HG03095 (cell line): ENCODE data around the gene LRFN3.
"Not testable (repeated sequence)": the region's sequence is repeated elsewhere in the genome, so short reads cannot be mapped to it uniquely, and the experiment has no call there.

Source experiments
- ATAC-seq: cut with Tn5 transposase; IDR thresholded peaks from one replicate; pipeline ENCODE4 v1.9.1; 2021; ENCODE audit warnings: moderate library complexity; ENCODE audit not compliant: unreplicated experiment

The LRFN3 gene

GRCh38 chr19:35973487-35973886 lies 37.3 kb downstream of the LRFN3 start:
- ATAC-seq, result no peak

DNA sequence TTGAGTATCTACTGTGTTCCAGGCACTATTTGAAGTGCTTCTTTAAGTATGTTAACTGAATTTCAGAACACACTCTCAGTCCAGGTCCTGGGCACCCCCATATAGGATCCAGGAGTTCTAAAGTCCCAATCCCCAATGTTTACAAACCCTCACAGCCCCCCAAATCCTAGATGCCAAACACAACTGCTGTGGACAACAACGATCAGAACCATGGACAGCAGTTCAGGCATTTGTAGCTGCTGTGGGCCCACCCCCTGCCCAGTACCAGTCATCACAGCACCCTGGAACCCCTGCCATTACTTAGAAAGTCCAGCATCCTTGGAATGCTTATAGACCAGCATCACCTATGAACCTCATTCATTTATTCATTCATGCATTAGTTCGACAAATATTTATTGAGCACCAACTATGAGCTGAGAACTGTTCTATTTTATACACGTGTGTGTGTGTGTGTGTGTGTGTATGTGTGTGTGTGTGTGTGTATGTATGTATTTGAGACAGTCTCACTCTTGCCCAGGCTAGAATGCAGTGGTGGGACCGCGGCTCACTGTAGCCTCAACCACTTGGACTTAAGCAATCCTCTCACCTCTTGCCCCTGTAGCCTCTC lies 39.5 kb downstream of the LRFN3 start:
- no peak for ATAC-seq

DNA sequence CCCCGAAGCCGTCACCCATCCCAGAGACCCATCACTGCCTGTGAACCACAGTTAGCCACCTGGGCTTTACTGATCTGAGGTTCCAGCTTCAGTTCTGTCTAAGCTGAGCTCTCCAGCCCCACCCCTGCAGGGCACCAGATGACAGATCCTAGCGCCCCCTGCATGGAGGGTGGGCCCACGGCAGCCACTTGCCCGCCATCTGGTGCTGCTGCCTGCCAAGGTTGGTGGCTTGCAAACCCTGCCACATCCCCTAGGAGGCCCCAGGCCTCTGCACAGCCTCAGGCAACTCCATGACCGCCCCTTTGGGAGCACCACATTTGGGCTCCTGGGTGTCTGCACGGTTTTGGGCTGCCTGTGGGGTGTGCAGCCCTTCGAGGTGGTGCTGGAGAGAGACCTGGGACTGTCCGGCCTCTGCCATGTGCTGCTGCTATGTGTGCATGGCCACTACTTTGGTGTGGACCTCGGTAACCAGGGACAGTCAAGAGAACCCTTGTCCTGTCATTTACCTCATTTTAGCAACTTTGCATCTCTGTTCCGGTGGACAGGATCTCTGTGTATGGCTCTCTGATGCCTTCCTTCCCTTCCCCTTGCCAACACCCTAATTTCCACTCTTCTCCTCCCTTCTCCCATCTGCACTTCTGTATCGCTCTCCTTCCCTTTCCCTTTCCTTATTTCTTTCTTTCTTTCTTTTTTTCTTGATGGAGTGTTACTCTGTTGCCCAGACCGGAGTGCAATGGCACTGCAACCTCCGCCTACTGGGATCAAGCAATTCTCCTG lies 41.5 kb downstream of the LRFN3 start:
- no peak for ATAC-seq

DNA sequence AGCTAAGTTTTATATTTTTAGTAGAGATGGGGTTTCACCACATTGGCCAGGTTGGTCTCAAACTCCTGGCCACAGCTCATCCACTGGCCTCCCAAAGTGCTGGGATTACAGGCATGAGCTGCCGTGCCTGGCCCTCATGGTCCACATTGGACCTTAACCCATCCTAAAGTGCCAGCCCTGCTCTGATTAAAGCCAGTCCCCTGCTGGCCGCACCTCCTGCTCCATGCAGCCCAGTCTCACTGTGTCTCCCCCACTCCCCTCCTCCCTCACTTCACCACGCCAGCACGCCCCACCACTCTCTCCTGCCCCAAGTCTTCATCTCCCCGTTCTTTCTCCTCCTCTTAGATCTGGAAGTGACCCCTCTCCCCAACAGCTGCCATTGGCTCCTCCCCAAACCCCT lies 42.1 kb downstream of the LRFN3 start:
- ATAC-seq, result no peak

- ATAC-seq, result no peak
Observed at GRCh38 chr19:35978832-35979365, 42.7 kb downstream of the LRFN3 start.

DNA sequence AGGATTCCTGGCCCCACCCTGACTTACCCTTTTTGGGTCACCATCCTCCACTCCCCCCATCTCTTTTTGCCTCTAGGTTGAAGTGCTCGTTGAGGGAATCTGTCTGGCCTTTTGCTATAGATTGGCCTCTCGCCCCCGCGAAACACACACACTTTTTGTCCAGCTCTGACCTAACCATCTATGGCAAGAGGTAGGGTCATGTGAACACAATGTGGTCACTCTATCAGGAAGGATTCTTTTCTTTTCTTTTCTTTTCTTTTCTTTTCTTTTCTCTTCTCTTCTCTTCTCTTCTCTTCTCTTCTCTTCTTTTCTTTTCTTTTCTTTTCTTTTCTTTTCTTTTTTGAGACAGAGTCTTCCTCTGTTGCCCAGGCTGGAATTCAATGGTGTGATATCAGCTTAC lies 44.8 kb downstream of the LRFN3 start:
- ATAC-seq, result not testable (repeated sequence)

- ATAC-seq, result no peak
Observed at GRCh38 chr19:35983177-35983576, 47.0 kb downstream of the LRFN3 start.

- ATAC-seq, result no peak
Observed at GRCh38 chr19:35986111-35986510, 49.9 kb downstream of the LRFN3 start.

- no peak for ATAC-seq
Observed at GRCh38 chr19:35986664-35987570, 50.7 kb downstream of the LRFN3 start.

- no peak for ATAC-seq
Observed at GRCh38 chr19:35987571-35987896, 51.4 kb downstream of the LRFN3 start.

DNA sequence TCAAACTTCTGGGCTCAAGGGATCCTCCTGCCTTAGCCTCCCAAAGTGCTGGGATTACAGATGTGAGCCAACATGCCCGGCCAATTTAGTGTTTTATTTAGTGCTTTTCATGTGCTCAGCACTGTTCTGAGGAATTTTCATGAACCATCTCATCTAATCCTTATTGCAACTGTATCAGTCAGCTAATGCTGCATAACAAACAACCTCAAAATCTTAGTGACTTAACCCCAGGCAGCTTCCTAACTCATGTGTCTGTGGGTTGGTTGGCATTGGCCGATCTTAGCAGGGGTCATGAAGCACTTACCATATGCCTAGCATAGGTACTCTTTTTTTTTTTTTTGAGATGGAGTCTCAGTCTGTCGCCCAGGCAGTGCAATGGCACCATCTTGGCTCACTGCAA lies 52.6 kb downstream of the LRFN3 start:
- ATAC-seq, result no peak

- no peak for ATAC-seq
Observed at GRCh38 chr19:35990156-35990555, 54.0 kb downstream of the LRFN3 start.

DNA sequence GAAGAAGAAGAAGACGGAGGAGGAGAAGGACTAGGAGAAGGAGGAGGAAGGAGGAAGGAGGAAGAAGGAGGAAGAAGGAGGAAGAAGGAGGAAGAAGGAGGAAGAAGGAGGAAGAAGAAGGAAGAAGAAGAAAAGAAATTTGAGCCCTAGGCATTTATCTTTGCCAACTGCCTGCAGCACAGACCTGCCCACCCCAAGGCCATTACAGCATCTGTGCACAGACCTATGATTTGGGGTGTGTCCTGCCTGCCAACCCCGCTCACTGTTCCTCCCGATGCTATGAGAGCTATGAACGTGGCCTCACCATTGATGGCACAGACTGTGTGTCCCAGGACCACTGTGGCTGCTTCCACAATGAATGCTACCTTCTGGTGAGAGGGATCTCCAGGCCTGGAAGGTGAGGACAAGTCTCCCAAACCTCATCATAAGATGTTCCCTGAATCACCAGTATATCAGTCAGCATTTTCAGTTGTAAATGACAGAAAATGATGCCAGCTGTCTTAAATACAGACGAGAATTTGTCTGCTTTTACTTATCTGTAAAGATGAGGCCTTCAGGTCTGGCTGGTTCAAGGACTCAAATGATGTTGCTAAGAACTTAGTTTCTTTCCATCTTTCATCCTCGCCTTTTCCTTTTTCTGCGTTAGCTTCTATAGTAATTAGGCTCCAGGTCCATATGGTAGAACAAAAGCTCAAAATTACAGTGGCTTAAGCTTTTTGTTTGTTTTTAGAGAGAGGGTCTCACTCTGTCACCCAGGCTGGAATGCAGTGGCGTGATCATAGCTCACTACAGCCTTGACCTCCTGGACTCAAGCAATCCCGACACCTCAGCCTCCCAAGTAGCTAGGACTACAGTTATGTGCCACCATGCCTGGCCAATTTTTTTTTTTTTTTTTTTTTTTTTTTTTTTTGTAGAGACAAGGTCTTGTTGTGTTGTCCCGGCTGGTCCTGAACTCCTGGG lies 54.9 kb downstream of the LRFN3 start:
- no peak for ATAC-seq

- ATAC-seq, result no peak
Observed at GRCh38 chr19:35991731-35992450, 55.7 kb downstream of the LRFN3 start.

GRCh38 chr19:35992907-35993765 lies 57.0 kb downstream of the LRFN3 start:
- no peak for ATAC-seq

- ATAC-seq, result no peak
Observed at GRCh38 chr19:35993923-35994598, 57.9 kb downstream of the LRFN3 start.
